IMR-90 (cell line): Measurements from ENCODE around the gene GALNT14.

Experiments
- BHLHE40 ChIP-seq: fragments of 150-350 bp; IDR thresholded peaks from 2 replicates; pipeline ENCODE4 v1.6.1; 2016; ENCODE audit warnings: mild to moderate bottlenecking, low read depth, low read length
- CEBPB ChIP-seq: IDR thresholded peaks from 2 replicates; pipeline ENCODE4 v1.6.1; 2012; ENCODE audit warnings: low read depth, low read length, improper control_type of control experiment
- CHD1 ChIP-seq: IDR thresholded peaks from 2 replicates; pipeline ENCODE4 v1.6.1; 2012; ENCODE audit warnings: low read depth, low read length, improper control_type of control experiment
- CTCF ChIP-seq: conservative IDR thresholded peaks from 2 replicates; pipeline ENCODE4 v1.5.1; 2012; ENCODE audit warnings: mild to moderate bottlenecking, low read depth, low read length, improper control_type of control experiment
- RAD21 ChIP-seq: IDR thresholded peaks from 2 replicates; pipeline ENCODE4 v1.6.1; 2012; ENCODE audit warnings: low read length, improper control_type of control experiment
- RCOR1 ChIP-seq: IDR thresholded peaks from 2 replicates; pipeline ENCODE4 v1.6.1; 2012; ENCODE audit warnings: mild to moderate bottlenecking, low read length, improper control_type of control experiment; ENCODE audit not compliant: insufficient replicate concordance
- RFX5 ChIP-seq: IDR thresholded peaks from 2 replicates; pipeline ENCODE4 v1.8.0; 2012; ENCODE audit warnings: low read depth, mild to moderate bottlenecking, low read length, moderate library complexity
- SMC3 ChIP-seq: fragments of 150-350 bp; IDR thresholded peaks from 2 replicates; pipeline ENCODE4 v1.6.1; 2016; ENCODE audit warnings: low read depth, mild to moderate bottlenecking, antibody characterized with exemption, low read length, moderate library complexity

GRCh38 chr2:30883184-30883583 is 255.1 kb downstream of the GALNT14 start:
- TF ChIP-seq CTCF (no peak), RAD21 (no peak), RCOR1 (no peak), CHD1 (no peak), CEBPB (no peak), SMC3 (no peak), RFX5 (no peak), BHLHE40 (no peak)
